K562 (cell line): ENCODE measurements around the gene ANKRD31. TPM values are rescaled to one million over a fixed set of nuclear protein-coding genes. Genes with fewer than 3 reads are reported as not detected.

Experiments used
- ATAC-seq: fragments of 200-7000 bp; cut with Tn5 transposase; 3 replicates; pipeline ENCODE4 v1.9.1; 2020; ENCODE audit warnings: moderate library complexity
- Bru-seq: library from RNA; stranded (reverse); fragments of 400-500 nt; gene quantifications from one replicate; lab custom pipeline; 2021; lab: Mats Ljungman, UMichigan
- BruChase-seq, 2 experiments: library from RNA; stranded (reverse); fragments of 400-500 nt; gene quantifications; one replicate each; lab custom pipeline; 2021; lab: Mats Ljungman, UMichigan
- BruUV-seq: library from RNA; stranded (reverse); fragments of 400-500 nt; replicated peaks from 2 replicates; lab custom pipeline; 2021; lab: Mats Ljungman, UMichigan
- CTCF ChIA-PET: fragments of 300-600 bp; formaldehyde crosslinking; extraction: SDS; loops from one replicate; lab custom pipeline; 2021; ENCODE audit warnings: low intra/inter-chr PET ratio; lab: Yijun Ruan, JAX
- POLR2A ChIA-PET: fragments of 300-600, 350-650 bp; sonication (Branson Sonifier 250); formaldehyde crosslinking; extraction: SDS; loops from one replicate; lab custom pipeline; 2021; ENCODE audit warnings: antibody characterized with exemption, inconsistent platforms; lab: Yijun Ruan, JAX
- DNase-seq, 4 experiments: peaks; one replicate each; pipeline versions ENCODE4 v3.0.0 to v3.0.0-alpha.2; 2011 to 2018; ENCODE audit warnings: low spot score in 3 of 4, mixed read lengths in 3 of 4; ENCODE audit errors: extremely low read depth in 1 of 4
- FAIRE-seq: peaks from 2 replicates; lab custom pipeline; 2011; peaks lifted over from hg19 to GRCh38; lab: Jason Lieb, UNC
- H2AFZ ChIP-seq: 2 replicates; pipeline ENCODE4 v1.6.0; 2011; ENCODE audit warnings: low read depth, low read length, control low read depth, inconsistent platforms
- H3K27ac ChIP-seq: fragments of 200-600 bp; 3 replicates; pipeline ENCODE4 v1.8.0; 2011; ENCODE audit warnings: low read depth, mild to moderate bottlenecking, control low read depth, inconsistent platforms, low read length, moderate library complexity, mixed read lengths; ENCODE audit errors: extremely low read depth
- H3K27me3 ChIP-seq, 2 experiments: fragments of 300-600 bp in 1 of 2; 2 replicates in 1 of 2; 3 replicates in 1 of 2; pipeline versions ENCODE4 v1.6.0 to v1.8.0; 2011; ENCODE audit warnings: inconsistent platforms in 2 of 2, low read length in 2 of 2, mild to moderate bottlenecking in 1 of 2, mixed read lengths in 1 of 2, moderate library complexity in 1 of 2; ENCODE audit not compliant: control insufficient read depth in 2 of 2, insufficient read depth in 2 of 2
- H3K36me3 ChIP-seq: fragments of 300-600 bp; 3 replicates; pipeline ENCODE4 v1.8.0; 2011; ENCODE audit warnings: mild to moderate bottlenecking, low read length, inconsistent platforms; ENCODE audit not compliant: control insufficient read depth, insufficient read depth
- H3K4me1 ChIP-seq, 2 experiments: fragments of 200-600 bp in 1 of 2; replicated peaks in 1 of 2; 2 replicates in 1 of 2; 3 replicates in 1 of 2; pipeline versions ENCODE4 v1.5.1 to v1.8.0; 2011; ENCODE audit warnings: inconsistent platforms in 2 of 2, low read length in 2 of 2, mild to moderate bottlenecking in 1 of 2, mixed read lengths in 1 of 2, moderate library complexity in 1 of 2; ENCODE audit not compliant: control insufficient read depth in 2 of 2, insufficient read depth in 2 of 2
- H3K4me2 ChIP-seq: 2 replicates; pipeline ENCODE4 v1.6.1; 2011; ENCODE audit warnings: low read length, control low read depth, inconsistent platforms, mixed read lengths; ENCODE audit not compliant: insufficient read depth
- H3K4me3 ChIP-seq: fragments of 200-600 bp; sonication (generic), shearing (Covaris generic); 2 replicates; pipeline ENCODE4 v1.5.1; 2016; ENCODE audit warnings: control low read depth, inconsistent platforms
- H3K79me2 ChIP-seq: fragments of 200-600 bp; 3 replicates; pipeline ENCODE4 v1.8.0; 2011; ENCODE audit warnings: low read length, inconsistent platforms; ENCODE audit not compliant: control insufficient read depth, insufficient read depth
- H3K9ac ChIP-seq, 2 experiments: 2 replicates each; pipeline versions ENCODE4 v1.6.0 to v1.6.1; 2011; ENCODE audit warnings: low read depth in 2 of 2, low read length in 2 of 2, control low read depth in 1 of 2, inconsistent platforms in 1 of 2, mild to moderate bottlenecking in 1 of 2, mixed read lengths in 1 of 2; ENCODE audit not compliant: insufficient read depth in 1 of 2
- H3K9me1 ChIP-seq: one replicate; pipeline ENCODE4 v1.6.0; 2011; ENCODE audit warnings: inconsistent platforms, mild to moderate bottlenecking, low read length, moderate library complexity; ENCODE audit not compliant: control insufficient read depth, insufficient read depth
- H3K9me3 ChIP-seq: replicated peaks from 2 replicates; pipeline ENCODE4 v1.5.1; 2011; ENCODE audit warnings: low read depth, low read length, inconsistent platforms; ENCODE audit not compliant: control insufficient read depth, insufficient read depth
- H4K20me1 ChIP-seq: replicated peaks from 2 replicates; pipeline ENCODE4 v1.6.1; 2011; ENCODE audit warnings: low read length, inconsistent platforms, mixed read lengths; ENCODE audit not compliant: control insufficient read depth, insufficient read depth
- BHLHE40 ChIP-seq: IDR thresholded peaks from 2 replicates; pipeline ENCODE4 v1.6.1; 2011; ENCODE audit warnings: low read length, improper control_type of control experiment
- C11orf30 ChIP-seq: fragments of 450-650 bp; IDR thresholded peaks from 2 replicates; pipeline ENCODE4 v1.6.1; 2016; ENCODE audit warnings: low read depth, mild to moderate bottlenecking
- CTBP1 ChIP-seq: fragments of 450-650 bp; IDR thresholded peaks from 2 replicates; pipeline ENCODE4 v1.6.1; 2016; ENCODE audit warnings: borderline replicate concordance
- ETV5 ChIP-seq: sonication (generic); formaldehyde crosslinking; IDR thresholded peaks from 2 replicates; pipeline ENCODE4 v1.4.0; 2020; ENCODE audit warnings: low read depth, mild to moderate bottlenecking, missing genetic modification reagents
- HCFC1 ChIP-seq: IDR thresholded peaks from 2 replicates; pipeline ENCODE4 v1.6.1; 2012; ENCODE audit warnings: low read depth, low read length, improper control_type of control experiment
- IFI16 ChIP-seq: fragments of 250-450 bp; sonication (Bioruptor Pico); IDR thresholded peaks from 2 replicates; pipeline ENCODE4 v2.1.2; 2022; ENCODE audit warnings: mild to moderate bottlenecking, inconsistent platforms
- KLF13 ChIP-seq: fragments of 450-650 bp; IDR thresholded peaks from 2 replicates; pipeline ENCODE4 v1.6.1; 2016; ENCODE audit warnings: missing genetic modification characterization, low read depth, mild to moderate bottlenecking, missing compliant biosample characterization, moderate library complexity, borderline replicate concordance
- PHF20 ChIP-seq: fragments of 450-650 bp; IDR thresholded peaks from 2 replicates; pipeline ENCODE4 v1.6.1; 2018; ENCODE audit not compliant: partially characterized antibody
- PPARD ChIP-seq: fragments of 250-450 bp; sonication (Bioruptor Pico); IDR thresholded peaks from 2 replicates; pipeline ENCODE4 v1.8.0; 2022; ENCODE audit warnings: inconsistent platforms, mild to moderate bottlenecking, moderate library complexity
- ZNF24 ChIP-seq: fragments of 450-650 bp; IDR thresholded peaks from 2 replicates; pipeline ENCODE4 v1.6.1; 2016
- WGBS: fragments of 100-300 bp; shearing (Covaris generic); methylation state at CpG from one replicate; pipeline ENCODE4 v1.1.6; 2016; ENCODE audit warnings: low coverage, mixed read lengths; ENCODE audit not compliant: insufficient coverage; ENCODE audit errors: missing lambda C conversion rate; 5-methylcytosine and 5-hydroxymethylcytosine counted together
- in situ Hi-C: fragments of 300-500 bp; cut with MboI; formaldehyde crosslinking; loops from 4 replicates; pipeline ENCODE4 v1.15.0; 2018; ENCODE audit warnings: inconsistent platforms, mixed read lengths
- intact Hi-C: fragments of 100-400 bp; cut with micrococcal nuclease; formaldehyde crosslinking; loops from 2 replicates; pipeline ENCODE4 v1.14.2; 2022
- long read RNA-seq, 3 experiments: library from polyadenylated mRNA in 2 of 3; library from RNA in 1 of 3; unstranded in 2 of 3; stranded (forward) in 1 of 3; transcript quantifications; one replicate each; pipeline ENCODE4 v2.0.0, GENCODE V29; 2019 to 2022
- polyA minus RNA-seq, 3 experiments: library from RNA; depleted of rRNA, polyadenylated mRNA; stranded (reverse); fragments of >200 nt; gene quantifications; 2 replicates each; pipeline ENCODE4 v1.2.3, GENCODE V29; 2011
- polyA plus RNA-seq, 8 experiments: library from polyadenylated mRNA; depleted of rRNA in 4 of 8; stranded (reverse) in 5 of 8; unstranded in 3 of 8; fragments of >200 nt; fragmentation: Nextera tagmentation in 2 of 8; fragmentation: Illumina TruSeq in 1 of 8; extraction: Ambion mirVana in 2 of 8; extraction: Trizol in 1 of 8; gene quantifications; 2 replicates each; pipeline versions ENCODE4 v1.2.1 to v1.2.3, GENCODE V29; 2011 to 2014; ENCODE audit warnings: inconsistent platforms in 1 of 8, missing spikeins in 1 of 8
- total RNA-seq, 7 experiments: library from RNA; depleted of rRNA in 6 of 7; stranded (reverse); fragments of >200 nt in 6 of 7; fragmentation: Illumina TruSeq in 2 of 7; extraction: Trizol in 2 of 7; gene quantifications; 2 replicates each; pipeline versions ENCODE4 v1.2.1 to v1.2.3, GENCODE V29; 2011 to 2021; ENCODE audit warnings: low replicate concordance in 1 of 7

ANKRD31 gene, protein sequence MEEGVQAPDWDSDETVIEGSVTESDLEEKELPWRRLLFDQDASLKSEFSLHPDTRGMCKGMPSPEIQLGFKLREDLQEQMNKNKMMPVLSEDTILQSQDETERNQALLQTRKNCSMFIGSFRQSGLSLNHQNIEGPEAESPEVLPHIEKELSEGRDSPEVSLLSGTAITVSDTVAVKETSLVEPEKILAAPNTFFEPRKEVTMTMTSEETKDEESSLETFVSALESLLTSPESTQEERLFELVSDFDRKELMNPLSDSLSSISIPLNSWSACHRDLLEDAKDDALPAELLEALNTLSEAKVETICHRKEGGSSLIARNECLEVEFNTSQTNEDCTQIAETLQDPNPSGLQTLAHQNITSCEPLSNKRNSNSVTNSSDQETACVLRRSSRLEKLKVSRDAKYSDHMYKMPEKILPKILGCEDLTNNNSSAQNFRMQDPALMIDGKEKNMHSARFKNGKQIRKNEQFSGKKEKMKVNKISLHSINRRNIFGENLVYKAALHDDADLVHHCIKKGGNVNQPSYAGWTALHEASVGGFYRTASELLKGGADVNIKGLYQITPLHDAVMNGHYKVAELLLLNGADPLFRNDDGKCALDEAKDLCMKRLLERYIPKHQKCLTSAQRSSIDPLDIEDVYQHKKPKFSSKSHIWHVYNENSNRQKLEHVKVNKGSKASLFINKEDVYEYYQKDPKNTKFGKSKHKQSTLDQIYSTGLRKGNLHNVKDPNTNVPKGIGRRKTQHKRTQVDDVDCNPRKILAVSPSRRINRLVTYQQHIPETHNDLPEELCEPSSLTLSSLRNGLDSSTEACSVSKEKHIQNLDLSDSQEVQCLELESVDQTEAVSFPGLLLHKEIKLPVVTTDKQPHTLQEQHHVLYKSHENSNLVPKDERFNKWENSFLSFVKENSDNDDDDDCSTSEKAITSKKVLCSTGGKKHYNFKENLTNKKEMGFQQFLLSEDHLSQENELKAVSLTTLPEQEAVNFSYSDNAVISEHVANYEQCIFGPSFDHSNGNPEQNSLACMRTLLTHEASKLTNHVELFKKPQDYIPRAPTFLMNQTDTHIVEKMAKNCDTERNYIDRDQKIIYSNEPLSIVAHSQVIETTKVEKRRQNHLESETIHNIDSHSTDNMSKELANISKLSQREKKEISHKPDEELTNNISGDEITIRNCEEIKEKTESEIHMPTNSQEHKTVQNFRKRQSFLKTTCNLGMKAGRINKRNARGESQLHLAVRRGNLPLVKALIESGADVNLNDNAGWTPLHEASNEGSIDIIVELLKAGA (N-terminal part only)
- total RNA-seq (2011; cell fraction: chromatin; rRNA removed; ENCODE audit: low replicate concordance): 0.09 and 0.42 TPM in 2 replicates
- total RNA-seq (2011; cell fraction: nucleolus; rRNA removed): under 0.01 TPM in 2 replicates
- total RNA-seq (2011; cell fraction: nucleoplasm; rRNA removed): 0.15 TPM in 1 of 2 replicates, not detected in the other
- total RNA-seq (2014; rRNA removed): under 0.01 and 0.08 TPM in 2 replicates
- total RNA-seq (2014; rRNA removed; fragmentation: Illumina TruSeq; extraction: Trizol): 0.06 and 0.11 TPM in 2 replicates
- 0.04 and 0.08 TPM in 2 replicates for total RNA-seq (2015; rRNA removed; fragmentation: Illumina TruSeq; extraction: Trizol)
- total RNA-seq (2021): 0.04 and 0.07 TPM in 2 replicates
- 0.04 and 0.07 TPM in 2 replicates for polyA plus RNA-seq (2011; rRNA removed)
- polyA plus RNA-seq (2011; cell fraction: cytosol; rRNA removed): 0.03 TPM in 1 of 2 replicates, not detected in the other
- polyA plus RNA-seq (2011; cell fraction: nucleus; rRNA removed): 0.03 and 0.04 TPM in 2 replicates
- 0.03 and 0.07 TPM in 2 replicates for polyA plus RNA-seq (2012)
- polyA plus RNA-seq (2014; fragmentation: Illumina TruSeq; extraction: Trizol): 0.04 and 0.06 TPM in 2 replicates
- polyA plus RNA-seq (2014; fragmentation: Nextera tagmentation; extraction: Ambion mirVana): under 1 TPM; 0.03 to 0.04 TPM
- 0.04 TPM in 1 of 2 replicates, not detected in the other for polyA plus RNA-seq (2014; rRNA removed)
- 0.09 and 0.14 TPM in 2 replicates for polyA minus RNA-seq (2011; rRNA and poly(A)+ RNA removed)
- polyA minus RNA-seq (2011; cell fraction: cytosol; rRNA and poly(A)+ RNA removed): not detected in 2 replicates
- polyA minus RNA-seq (2011; cell fraction: nucleus; rRNA and poly(A)+ RNA removed): 0.13 and 0.22 TPM in 2 replicates
- Bru-seq, nascent RNA: percentile 28 among the genes with signal in this experiment
- BruChase-seq, experiment 1, labeled RNA remaining after a 2-hour chase: percentile 30 among the genes with signal in this experiment
- percentile 27 among the genes with signal in this experiment for BruChase-seq, experiment 2, labeled RNA remaining after a 6-hour chase
- long read RNA-seq, experiment 1: 0 reads
- long read RNA-seq, experiment 2: 0 reads
- long read RNA-seq, experiment 3: 0 reads

DNA sequence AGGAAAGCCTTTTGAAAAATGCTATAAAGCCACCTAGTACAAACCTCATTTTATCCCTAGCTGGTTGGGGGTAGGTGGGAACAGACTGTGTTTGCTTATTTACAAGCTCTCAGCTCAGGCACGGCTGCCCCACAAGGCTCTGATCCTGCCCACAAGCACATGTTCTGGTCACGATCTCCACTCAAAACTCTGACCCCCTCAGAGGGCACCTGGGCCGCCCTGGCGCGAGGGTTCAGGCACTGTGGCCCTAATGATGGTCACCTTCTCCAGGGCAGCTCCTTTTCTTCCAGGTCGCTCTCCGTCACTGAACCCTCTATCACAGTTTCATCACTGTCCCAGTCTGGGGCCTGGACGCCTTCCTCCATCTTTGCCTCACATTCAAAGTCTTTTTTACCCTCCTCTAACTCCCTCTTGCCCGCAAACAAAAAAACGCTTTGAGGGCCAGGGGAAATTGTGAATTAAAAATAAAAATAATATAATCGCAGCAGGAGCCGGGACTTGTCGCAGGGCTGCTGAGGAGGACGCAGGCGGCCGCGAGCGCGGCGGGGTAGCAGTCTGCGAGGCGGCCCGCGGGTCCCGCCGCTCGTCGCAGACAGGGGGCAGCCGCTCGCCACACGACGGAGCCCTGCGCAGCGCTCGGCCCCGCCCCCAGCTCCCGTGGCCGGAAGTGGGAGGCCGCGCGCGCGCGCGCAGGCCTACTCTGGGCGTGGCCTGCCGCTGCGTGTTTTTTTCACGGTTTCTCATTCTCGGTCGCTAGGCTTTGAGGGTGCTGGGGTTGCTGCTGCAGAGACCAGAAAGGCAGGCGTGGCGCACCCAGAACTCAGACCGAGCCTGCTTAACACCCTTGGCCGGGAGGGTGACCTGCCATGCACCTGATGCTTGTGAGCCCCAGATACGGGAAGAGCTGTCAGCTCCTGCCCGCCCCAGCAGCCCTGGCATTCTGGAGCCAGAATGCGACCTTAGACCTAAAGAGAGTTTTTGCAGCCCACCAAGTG, at the start of gene ANKRD31:
Gene ANKRD31, minus strand, starts transcription at position 557 of the 995 bp plus-strand sequence. Its CDS starts 192 bp downstream, at position 365.
- H3K36me3 ChIP-seq: no peaks in the 10 kb centered on the region
- in situ Hi-C loops: no loop called here
- H3K79me2 ChIP-seq: no peaks in the 10 kb centered on the region
- DNase-seq: peak; percentile 91 to 96 (median 94)
- H3K4me2 ChIP-seq: peak within 1 kb of the TSS; percentile 95
- ATAC-seq: peak; percentile 99
- TSS peak; percentile 95 for BruUV-seq
- no peaks in the 10 kb centered on the region for H3K9me3 ChIP-seq
- CTCF ChIA-PET: interaction anchor here (1.6 kb wide), 1 partner anchor 445 kb away, joined by 7 read pairs; no protein-coding TSS in a partner anchor
- H4K20me1 ChIP-seq: no peaks in the 10 kb centered on the region
- intact Hi-C loops: loop anchor here (2.0 to 10.0 kb wide), 4 partner anchors 100 to 552 kb away; partner anchors contain the start of genes HEXB and HMGCR
- 3% methylated on average over 55 of the region's 58 CpGs for WGBS
- peaks cover 6 to 12% of the 10 kb centered on the region in 2 experiments; a peak in 4 of 5 replicates for H3K4me1 ChIP-seq
- H3K9ac ChIP-seq: peak within 1 kb of the TSS; percentile 73 to 95
- H3K4me3 ChIP-seq: peak within 1 kb of the TSS; percentile 84
- H3K27me3 ChIP-seq: no peaks in the 10 kb centered on the region; a peak in 1 of 5 replicates
- FAIRE-seq: peak; percentile 51
- peak within 1 kb of the TSS; percentile 100 for H2AFZ ChIP-seq
- no peaks in the 10 kb centered on the region for H3K9me1 ChIP-seq
- POLR2A ChIA-PET: interaction anchor here (0.6 to 1.2 kb wide), 7 partner anchors 12 to 306 kb away, joined by 3 read pairs; no protein-coding TSS in a partner anchor
- peak within 1 kb of the TSS; percentile 62 for H3K27ac ChIP-seq
- TF ChIP-seq HCFC1: peak; percentile 49
- TF ChIP-seq C11orf30: no peak
- TF ChIP-seq KLF13 (tag): no peak
- peak; percentile 84 for TF ChIP-seq CTBP1
- TF ChIP-seq ZNF24: peak; percentile 19; the same call in 1 of the 2 replicates
- TF ChIP-seq BHLHE40: peak; percentile 55; the same call in 1 of the 2 replicates
- no peak for TF ChIP-seq PPARD (CRISPR knock-in tag)
- peak; percentile 46; the same call in 1 of the 2 replicates for TF ChIP-seq ETV5
- peak; percentile 12 for TF ChIP-seq PHF20
- no peak for TF ChIP-seq IFI16 (CRISPR knock-in tag)
